ENCODE results near the gene AHI1. TPM values are rescaled to one million over a fixed set of nuclear protein-coding genes. Genes with fewer than 3 reads are reported as not detected.

Gene AHI1
- total RNA-seq, 1 experiment from 2014 or later = 18.8 TPM

DNA sequence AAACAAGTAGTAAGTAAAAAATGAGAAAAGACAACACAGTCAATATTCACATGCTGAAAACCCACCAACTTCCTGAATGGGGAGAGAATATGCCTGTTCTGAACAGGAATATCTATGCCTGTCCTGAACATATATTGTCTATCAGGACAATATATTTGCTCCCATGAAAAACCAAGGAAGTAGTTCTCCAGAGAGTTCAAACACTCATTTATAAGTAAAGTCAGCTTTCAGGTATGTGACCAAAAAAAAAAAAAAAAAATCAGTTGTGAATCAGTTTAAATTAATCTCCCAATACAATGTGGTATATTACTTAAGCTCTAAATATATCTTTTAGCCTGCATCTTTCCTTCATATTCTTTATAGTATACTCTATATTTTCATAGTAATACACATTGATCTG is 197.0 kb downstream of the AHI1 start:
- ChIA-PET CTCF (no interaction called here), POLR2A (interaction anchor here (1.2 kb wide), 1 partner anchor 11 kb away, joined by 3 read pairs; no protein-coding TSS in a partner anchor)
- Mint-ChIP-seq H3K9me3 (no peaks in the 10 kb centered on the region), H3K27ac (no peak overlapping the region), H3K27me3 (ENCODE audit: low read depth) (no peaks in the 10 kb centered on the region), H3K4me3 (no peak overlapping the region), H3K36me3 (no peaks in the 10 kb centered on the region), H3K4me1 (peaks cover 5% of the 10 kb centered on the region; the same call in 1 of the 2 replicates)
- DNase-seq (ENCODE audit: low spot score) (no peak), ATAC-seq (no peak)
- TF ChIP-seq, protein P1, sequence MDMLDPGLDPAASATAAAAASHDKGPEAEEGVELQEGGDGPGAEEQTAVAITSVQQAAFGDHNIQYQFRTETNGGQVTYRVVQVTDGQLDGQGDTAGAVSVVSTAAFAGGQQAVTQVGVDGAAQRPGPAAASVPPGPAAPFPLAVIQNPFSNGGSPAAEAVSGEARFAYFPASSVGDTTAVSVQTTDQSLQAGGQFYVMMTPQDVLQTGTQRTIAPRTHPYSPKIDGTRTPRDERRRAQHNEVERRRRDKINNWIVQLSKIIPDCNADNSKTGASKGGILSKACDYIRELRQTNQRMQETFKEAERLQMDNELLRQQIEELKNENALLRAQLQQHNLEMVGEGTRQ (CRISPR knock-in tag; IDR thresholded peaks at IDR 0.05) = no peak

DNA sequence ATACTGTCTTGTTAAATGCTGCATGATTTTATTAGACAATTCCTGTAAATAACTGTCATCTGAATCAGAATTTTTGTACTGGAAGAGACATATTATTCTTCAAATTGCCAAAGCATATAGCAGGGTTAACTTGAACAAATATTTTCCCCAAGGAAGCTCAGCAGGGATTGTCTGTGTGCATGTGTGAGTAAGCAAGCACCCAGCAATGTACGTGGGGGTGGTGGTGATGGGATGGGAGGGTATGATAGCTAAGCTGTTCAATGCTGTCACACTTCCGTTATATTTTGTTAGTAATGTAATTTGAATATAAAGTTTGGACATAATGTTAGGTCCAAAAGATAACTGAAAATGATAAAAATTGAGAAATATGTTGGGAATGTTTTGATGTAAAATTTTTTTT is 198.3 kb downstream of the AHI1 start:
- no peak for ATAC-seq
- POLR2A ChIA-PET = no interaction called here
- DNase-seq (ENCODE audit: low spot score) = no peak
- Mint-ChIP-seq H3K27me3 (ENCODE audit: low read depth) (no peaks in the 10 kb centered on the region), H3K36me3 (no peaks in the 10 kb centered on the region), H3K9me3 (peaks cover 3% of the 10 kb centered on the region; the same call in 1 of the 2 replicates), H3K4me3 (no peak overlapping the region), H3K27ac (no peak overlapping the region), H3K4me1 (peaks cover 5% of the 10 kb centered on the region; the same call in 1 of the 2 replicates)
- no peak for TF ChIP-seq IRF2 (CRISPR knock-in tag; IDR thresholded peaks at IDR 0.05; ENCODE audit: borderline replicate concordance, low read depth)
- CTCF ChIA-PET = no interaction called here

DNA sequence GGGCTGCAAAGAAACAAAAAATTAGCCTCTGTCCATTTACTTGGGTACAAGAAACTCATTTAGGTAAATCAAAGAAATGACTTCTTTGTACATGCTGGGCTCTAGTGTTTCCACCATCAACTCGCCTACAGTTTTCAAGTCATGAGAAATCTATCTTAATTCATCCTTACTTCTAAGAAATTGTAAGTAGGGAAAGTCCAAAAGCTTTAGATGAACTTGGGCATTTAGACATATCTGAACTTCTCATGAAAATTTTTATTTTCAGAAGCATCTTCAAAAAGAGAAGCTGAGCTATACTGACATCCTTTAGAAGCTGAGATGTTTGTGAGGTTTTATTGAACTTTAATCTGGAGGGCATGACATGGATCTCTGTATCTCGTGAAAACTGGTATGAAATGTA is 199.1 kb downstream of the AHI1 start:
- Mint-ChIP-seq H3K4me1 (peaks cover 5% of the 10 kb centered on the region; the same call in 1 of the 2 replicates), H3K4me3 (no peak overlapping the region), H3K27me3 (ENCODE audit: low read depth) (no peaks in the 10 kb centered on the region), H3K9me3 (peaks cover 3% of the 10 kb centered on the region; the same call in 1 of the 2 replicates), H3K27ac (no peak overlapping the region), H3K36me3 (no peaks in the 10 kb centered on the region)
- ChIA-PET CTCF (no interaction called here), POLR2A (no interaction called here)
- ATAC-seq (no peak), DNase-seq (ENCODE audit: low spot score) (no peak)
- TF ChIP-seq, protein P2, sequence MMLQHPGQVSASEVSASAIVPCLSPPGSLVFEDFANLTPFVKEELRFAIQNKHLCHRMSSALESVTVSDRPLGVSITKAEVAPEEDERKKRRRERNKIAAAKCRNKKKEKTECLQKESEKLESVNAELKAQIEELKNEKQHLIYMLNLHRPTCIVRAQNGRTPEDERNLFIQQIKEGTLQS (CRISPR knock-in tag; conservative IDR thresholded peaks at IDR 0.05) = no peak
- TF ChIP-seq, protein P3, sequence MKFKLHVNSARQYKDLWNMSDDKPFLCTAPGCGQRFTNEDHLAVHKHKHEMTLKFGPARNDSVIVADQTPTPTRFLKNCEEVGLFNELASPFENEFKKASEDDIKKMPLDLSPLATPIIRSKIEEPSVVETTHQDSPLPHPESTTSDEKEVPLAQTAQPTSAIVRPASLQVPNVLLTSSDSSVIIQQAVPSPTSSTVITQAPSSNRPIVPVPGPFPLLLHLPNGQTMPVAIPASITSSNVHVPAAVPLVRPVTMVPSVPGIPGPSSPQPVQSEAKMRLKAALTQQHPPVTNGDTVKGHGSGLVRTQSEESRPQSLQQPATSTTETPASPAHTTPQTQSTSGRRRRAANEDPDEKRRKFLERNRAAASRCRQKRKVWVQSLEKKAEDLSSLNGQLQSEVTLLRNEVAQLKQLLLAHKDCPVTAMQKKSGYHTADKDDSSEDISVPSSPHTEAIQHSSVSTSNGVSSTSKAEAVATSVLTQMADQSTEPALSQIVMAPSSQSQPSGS (CRISPR knock-in tag; IDR thresholded peaks at IDR 0.05; ENCODE audit: borderline replicate concordance, low read depth) = no peak
- no peak for TF ChIP-seq ZNF138 (CRISPR knock-in tag; conservative IDR thresholded peaks at IDR 0.05)
- TF ChIP-seq, protein P4, sequence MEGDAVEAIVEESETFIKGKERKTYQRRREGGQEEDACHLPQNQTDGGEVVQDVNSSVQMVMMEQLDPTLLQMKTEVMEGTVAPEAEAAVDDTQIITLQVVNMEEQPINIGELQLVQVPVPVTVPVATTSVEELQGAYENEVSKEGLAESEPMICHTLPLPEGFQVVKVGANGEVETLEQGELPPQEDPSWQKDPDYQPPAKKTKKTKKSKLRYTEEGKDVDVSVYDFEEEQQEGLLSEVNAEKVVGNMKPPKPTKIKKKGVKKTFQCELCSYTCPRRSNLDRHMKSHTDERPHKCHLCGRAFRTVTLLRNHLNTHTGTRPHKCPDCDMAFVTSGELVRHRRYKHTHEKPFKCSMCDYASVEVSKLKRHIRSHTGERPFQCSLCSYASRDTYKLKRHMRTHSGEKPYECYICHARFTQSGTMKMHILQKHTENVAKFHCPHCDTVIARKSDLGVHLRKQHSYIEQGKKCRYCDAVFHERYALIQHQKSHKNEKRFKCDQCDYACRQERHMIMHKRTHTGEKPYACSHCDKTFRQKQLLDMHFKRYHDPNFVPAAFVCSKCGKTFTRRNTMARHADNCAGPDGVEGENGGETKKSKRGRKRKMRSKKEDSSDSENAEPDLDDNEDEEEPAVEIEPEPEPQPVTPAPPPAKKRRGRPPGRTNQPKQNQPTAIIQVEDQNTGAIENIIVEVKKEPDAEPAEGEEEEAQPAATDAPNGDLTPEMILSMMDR (IDR thresholded peaks at IDR 0.05) = no peak
- TF ChIP-seq TCF7 (CRISPR knock-in tag; IDR thresholded peaks at IDR 0.05; ENCODE audit: low read depth) = no peak
- TF ChIP-seq TP53 (CRISPR knock-in tag; IDR thresholded peaks at IDR 0.05) = no peak
- TF ChIP-seq ZNF416 (CRISPR knock-in tag; IDR thresholded peaks at IDR 0.05) = no peak
- TF ChIP-seq, protein P5, sequence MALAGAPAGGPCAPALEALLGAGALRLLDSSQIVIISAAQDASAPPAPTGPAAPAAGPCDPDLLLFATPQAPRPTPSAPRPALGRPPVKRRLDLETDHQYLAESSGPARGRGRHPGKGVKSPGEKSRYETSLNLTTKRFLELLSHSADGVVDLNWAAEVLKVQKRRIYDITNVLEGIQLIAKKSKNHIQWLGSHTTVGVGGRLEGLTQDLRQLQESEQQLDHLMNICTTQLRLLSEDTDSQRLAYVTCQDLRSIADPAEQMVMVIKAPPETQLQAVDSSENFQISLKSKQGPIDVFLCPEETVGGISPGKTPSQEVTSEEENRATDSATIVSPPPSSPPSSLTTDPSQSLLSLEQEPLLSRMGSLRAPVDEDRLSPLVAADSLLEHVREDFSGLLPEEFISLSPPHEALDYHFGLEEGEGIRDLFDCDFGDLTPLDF (CRISPR knock-in tag; IDR thresholded peaks at IDR 0.05) = no peak
- no peak for TF ChIP-seq ZNF396 (CRISPR knock-in tag; IDR thresholded peaks at IDR 0.05; ENCODE audit: borderline replicate concordance)
- TF ChIP-seq, protein P6, sequence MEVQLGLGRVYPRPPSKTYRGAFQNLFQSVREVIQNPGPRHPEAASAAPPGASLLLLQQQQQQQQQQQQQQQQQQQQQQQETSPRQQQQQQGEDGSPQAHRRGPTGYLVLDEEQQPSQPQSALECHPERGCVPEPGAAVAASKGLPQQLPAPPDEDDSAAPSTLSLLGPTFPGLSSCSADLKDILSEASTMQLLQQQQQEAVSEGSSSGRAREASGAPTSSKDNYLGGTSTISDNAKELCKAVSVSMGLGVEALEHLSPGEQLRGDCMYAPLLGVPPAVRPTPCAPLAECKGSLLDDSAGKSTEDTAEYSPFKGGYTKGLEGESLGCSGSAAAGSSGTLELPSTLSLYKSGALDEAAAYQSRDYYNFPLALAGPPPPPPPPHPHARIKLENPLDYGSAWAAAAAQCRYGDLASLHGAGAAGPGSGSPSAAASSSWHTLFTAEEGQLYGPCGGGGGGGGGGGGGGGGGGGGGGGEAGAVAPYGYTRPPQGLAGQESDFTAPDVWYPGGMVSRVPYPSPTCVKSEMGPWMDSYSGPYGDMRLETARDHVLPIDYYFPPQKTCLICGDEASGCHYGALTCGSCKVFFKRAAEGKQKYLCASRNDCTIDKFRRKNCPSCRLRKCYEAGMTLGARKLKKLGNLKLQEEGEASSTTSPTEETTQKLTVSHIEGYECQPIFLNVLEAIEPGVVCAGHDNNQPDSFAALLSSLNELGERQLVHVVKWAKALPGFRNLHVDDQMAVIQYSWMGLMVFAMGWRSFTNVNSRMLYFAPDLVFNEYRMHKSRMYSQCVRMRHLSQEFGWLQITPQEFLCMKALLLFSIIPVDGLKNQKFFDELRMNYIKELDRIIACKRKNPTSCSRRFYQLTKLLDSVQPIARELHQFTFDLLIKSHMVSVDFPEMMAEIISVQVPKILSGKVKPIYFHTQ (CRISPR knock-in tag; IDR thresholded peaks at IDR 0.05) = no peak
- TF ChIP-seq, protein P7, sequence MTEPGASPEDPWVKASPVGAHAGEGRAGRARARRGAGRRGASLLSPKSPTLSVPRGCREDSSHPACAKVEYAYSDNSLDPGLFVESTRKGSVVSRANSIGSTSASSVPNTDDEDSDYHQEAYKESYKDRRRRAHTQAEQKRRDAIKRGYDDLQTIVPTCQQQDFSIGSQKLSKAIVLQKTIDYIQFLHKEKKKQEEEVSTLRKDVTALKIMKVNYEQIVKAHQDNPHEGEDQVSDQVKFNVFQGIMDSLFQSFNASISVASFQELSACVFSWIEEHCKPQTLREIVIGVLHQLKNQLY (CRISPR knock-in tag; IDR thresholded peaks at IDR 0.05) = no peak
- TF ChIP-seq, protein P8, sequence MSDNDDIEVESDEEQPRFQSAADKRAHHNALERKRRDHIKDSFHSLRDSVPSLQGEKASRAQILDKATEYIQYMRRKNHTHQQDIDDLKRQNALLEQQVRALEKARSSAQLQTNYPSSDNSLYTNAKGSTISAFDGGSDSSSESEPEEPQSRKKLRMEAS (CRISPR knock-in tag; IDR thresholded peaks at IDR 0.05) = no peak
- TF ChIP-seq, protein P9, sequence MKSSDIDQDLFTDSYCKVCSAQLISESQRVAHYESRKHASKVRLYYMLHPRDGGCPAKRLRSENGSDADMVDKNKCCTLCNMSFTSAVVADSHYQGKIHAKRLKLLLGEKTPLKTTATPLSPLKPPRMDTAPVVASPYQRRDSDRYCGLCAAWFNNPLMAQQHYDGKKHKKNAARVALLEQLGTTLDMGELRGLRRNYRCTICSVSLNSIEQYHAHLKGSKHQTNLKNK (CRISPR knock-in tag; IDR thresholded peaks at IDR 0.05) = no peak
- TF ChIP-seq, protein P10, sequence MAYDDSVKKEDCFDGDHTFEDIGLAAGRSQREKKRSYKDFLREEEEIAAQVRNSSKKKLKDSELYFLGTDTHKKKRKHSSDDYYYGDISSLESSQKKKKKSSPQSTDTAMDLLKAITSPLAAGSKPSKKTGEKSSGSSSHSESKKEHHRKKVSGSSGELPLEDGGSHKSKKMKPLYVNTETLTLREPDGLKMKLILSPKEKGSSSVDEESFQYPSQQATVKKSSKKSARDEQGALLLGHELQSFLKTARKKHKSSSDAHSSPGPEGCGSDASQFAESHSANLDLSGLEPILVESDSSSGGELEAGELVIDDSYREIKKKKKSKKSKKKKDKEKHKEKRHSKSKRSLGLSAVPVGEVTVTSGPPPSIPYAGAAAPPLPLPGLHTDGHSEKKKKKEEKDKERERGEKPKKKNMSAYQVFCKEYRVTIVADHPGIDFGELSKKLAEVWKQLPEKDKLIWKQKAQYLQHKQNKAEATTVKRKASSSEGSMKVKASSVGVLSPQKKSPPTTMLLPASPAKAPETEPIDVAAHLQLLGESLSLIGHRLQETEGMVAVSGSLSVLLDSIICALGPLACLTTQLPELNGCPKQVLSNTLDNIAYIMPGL (CRISPR knock-in tag; IDR thresholded peaks at IDR 0.05) = no peak
- no peak for TF ChIP-seq SP1 (CRISPR knock-in tag; conservative IDR thresholded peaks at IDR 0.05)
- TF ChIP-seq TEAD4 (CRISPR knock-in tag; IDR thresholded peaks at IDR 0.05) = no peak
- TF ChIP-seq FOXK1 (CRISPR knock-in tag; IDR thresholded peaks at IDR 0.05) = no peak

Measured in WTC11 (cell line).